ENCODE measurements around the gene FBLN2. TPM values are rescaled to one million over a fixed set of nuclear protein-coding genes. Genes with fewer than 3 reads are reported as not detected.

Gene FBLN2
- polyA plus RNA-seq, 6 donors from 2014 or later: 4.8 to 17.8 (median 8.0) TPM

GRCh38 chr3:13659221-13659969 is 110.5 kb downstream of the FBLN2 start:
- H3K9me3 Mint-ChIP-seq: peaks cover 0 to 4% (median 0%) of the 10 kb centered on the region in 7 donors
- H3K27me3 Mint-ChIP-seq: peaks cover 14 to 42% (median 39%) of the 10 kb centered on the region in 3 donors
- no peaks in the 10 kb centered on the region for H3K36me3 Mint-ChIP-seq
- peaks cover 4 to 16% (median 13%) of the 10 kb centered on the region in 3 donors for H3K4me1 Mint-ChIP-seq
- no peak for ATAC-seq (ENCODE audit: low read depth in 2 of 2)
- DNase-seq: no peak
- H3K27ac Mint-ChIP-seq: no peak overlapping the region
- no peak overlapping the region for H3K4me3 Mint-ChIP-seq

DNA sequence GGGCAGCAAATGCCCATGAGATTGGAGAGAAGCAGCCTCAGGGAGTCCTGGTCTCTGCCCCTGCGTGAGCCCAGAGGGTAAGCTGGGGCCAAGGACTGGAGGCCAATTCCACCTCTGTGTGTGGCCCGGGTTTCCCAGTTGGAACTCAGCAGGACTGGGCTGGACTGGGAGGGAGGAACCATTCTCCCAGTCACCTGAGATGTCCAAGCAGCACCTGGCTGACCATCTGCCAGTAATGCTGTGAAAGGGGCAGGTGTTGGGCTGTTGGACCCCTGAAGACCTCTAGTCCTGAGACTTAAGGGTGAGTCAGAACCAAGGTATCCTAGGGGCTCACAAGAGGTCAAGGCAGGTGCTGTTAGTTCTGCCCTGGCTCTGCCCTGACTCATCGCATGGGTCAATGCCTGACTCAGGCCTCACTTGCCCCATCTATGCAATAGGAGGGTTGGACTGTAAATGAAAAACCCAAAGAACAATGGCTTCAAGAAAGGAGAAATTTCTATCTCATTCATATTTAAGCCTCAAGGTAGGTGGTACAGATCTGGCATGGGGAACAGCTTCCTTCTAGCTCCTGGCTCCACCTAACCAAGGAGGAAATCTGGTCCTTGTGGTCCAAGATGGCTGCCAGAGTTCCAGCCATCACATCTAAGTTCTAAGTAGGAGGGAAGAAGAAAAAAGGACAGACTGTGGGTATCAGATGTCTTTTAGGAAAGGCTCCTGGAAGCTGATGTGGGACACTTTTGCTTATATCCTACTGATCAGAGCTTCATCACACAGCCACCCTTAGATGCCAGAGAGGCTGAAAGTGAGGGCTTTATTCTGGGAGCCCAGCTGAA is 111.3 kb downstream of the FBLN2 start:
- Mint-ChIP-seq H3K4me1 (peaks cover 4 to 16% (median 13%) of the 10 kb centered on the region in 3 donors), H3K27ac (no peak overlapping the region), H3K9me3 (peaks cover 0 to 4% (median 0%) of the 10 kb centered on the region in 7 donors), H3K4me3 (no peak overlapping the region), H3K27me3 (peaks cover 18 to 40% (median 35%) of the 10 kb centered on the region in 3 donors), H3K36me3 (no peaks in the 10 kb centered on the region)
- DNase-seq (no peak), ATAC-seq (ENCODE audit: low read depth in 2 of 2) (no peak)

DNA sequence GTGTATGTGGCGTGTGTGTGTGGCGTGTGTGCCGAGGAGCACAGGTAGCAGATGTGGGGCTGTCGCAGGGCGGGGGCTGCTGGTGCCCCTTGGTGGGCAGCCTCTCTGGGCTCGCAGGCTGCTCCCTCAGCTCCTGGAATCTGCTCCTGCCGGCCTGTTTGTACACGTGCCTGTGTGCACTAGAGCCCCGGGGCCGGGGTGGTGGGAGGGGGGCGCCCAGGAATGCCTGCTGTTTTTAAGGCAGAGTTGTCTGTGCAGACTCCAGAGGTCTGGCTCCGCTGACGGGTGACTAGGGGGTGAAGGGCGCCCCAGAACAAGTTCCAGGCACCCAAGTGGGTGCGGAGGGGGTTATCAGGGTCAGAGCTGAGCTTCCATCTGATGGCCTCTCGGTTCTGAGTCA is 112.2 kb downstream of the FBLN2 start:
- DNase-seq (no peak), ATAC-seq (ENCODE audit: low read depth in 2 of 2) (no peak)
- no peak overlapping the region for H3K4me3 Mint-ChIP-seq
- peaks cover 18 to 32% (median 27%) of the 10 kb centered on the region in 3 donors for H3K27me3 Mint-ChIP-seq
- no peaks in the 10 kb centered on the region for H3K36me3 Mint-ChIP-seq
- peaks cover 0 to 11% (median 10%) of the 10 kb centered on the region in 3 donors for H3K4me1 Mint-ChIP-seq
- H3K9me3 Mint-ChIP-seq: peaks cover 0 to 4% (median 0%) of the 10 kb centered on the region in 7 donors
- no peak overlapping the region for H3K27ac Mint-ChIP-seq

GRCh38 chr3:13662238-13662847 is 113.4 kb downstream of the FBLN2 start:
- ATAC-seq (ENCODE audit: low read depth in 2 of 2) (no peak), DNase-seq (no peak)
- Mint-ChIP-seq H3K27ac (no peak overlapping the region), H3K4me1 (peaks cover 0 to 9% (median 5%) of the 10 kb centered on the region in 3 donors), H3K27me3 (peaks cover 13 to 24% (median 18%) of the 10 kb centered on the region in 3 donors), H3K4me3 (no peak overlapping the region), H3K9me3 (peaks cover 0 to 4% (median 0%) of the 10 kb centered on the region in 7 donors), H3K36me3 (no peaks in the 10 kb centered on the region)

DNA sequence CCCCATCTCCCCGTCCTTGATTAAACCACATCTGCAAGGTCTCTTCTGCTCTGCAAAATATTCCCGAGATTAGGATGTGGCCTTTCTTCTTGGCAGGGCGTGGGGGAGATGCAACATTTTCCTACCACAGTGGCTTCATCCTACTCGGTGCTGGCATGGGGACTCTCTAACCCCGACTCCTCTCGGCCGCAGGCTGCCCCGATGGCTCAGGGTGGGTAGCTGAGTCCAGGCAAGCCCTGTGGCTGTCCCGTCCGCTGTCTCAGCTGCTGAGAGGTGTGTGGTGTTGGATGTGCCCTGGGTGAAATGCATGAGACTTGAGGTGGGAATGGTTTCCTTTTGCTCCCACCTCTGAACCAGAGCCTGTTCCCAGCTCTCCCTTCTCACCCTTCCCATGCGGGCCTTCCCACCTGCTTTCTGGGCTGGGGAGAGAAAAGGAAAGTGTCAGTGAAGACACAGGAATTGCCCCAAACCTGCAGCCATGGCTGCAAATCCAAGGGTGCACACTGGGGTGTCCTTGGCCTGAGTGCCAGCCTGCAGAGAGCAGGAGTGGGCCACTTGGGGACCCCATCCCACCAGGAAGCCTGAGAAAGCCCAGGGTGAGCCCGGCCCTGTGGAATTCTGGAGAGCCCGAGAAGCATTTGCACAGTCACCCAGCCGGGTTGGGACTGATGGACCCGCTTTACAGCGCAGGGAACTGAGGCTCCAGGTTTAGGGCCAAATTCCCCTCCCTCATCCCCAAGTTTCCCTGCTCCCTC is 115.0 kb downstream of the FBLN2 start:
- Mint-ChIP-seq H3K4me3 (no peak overlapping the region), H3K27ac (no peak overlapping the region), H3K9me3 (peaks cover 0 to 4% (median 0%) of the 10 kb centered on the region in 7 donors), H3K36me3 (no peaks in the 10 kb centered on the region), H3K4me1 (no peaks in the 10 kb centered on the region), H3K27me3 (peaks cover 8 to 27% (median 14%) of the 10 kb centered on the region in 3 donors)
- ATAC-seq (ENCODE audit: low read depth in 2 of 2) (no peak), DNase-seq (no peak)

- Mint-ChIP-seq H3K9me3 (peaks cover 0 to 3% (median 0%) of the 10 kb centered on the region in 7 donors), H3K4me3 (no peak overlapping the region), H3K4me1 (no peaks in the 10 kb centered on the region), H3K27ac (no peak overlapping the region), H3K36me3 (no peaks in the 10 kb centered on the region), H3K27me3 (peaks cover 8 to 38% (median 17%) of the 10 kb centered on the region in 3 donors)
- DNase-seq (no peak), ATAC-seq (ENCODE audit: low read depth in 2 of 2) (no peak)
Measured at GRCh38 chr3:13665582-13666226, 116.8 kb downstream of the FBLN2 start.

GRCh38 chr3:13666227-13666619 is 117.3 kb downstream of the FBLN2 start:
- no peaks in the 10 kb centered on the region for H3K4me1 Mint-ChIP-seq
- no peak overlapping the region for H3K27ac Mint-ChIP-seq
- H3K9me3 Mint-ChIP-seq: peaks cover 0 to 3% (median 0%) of the 10 kb centered on the region in 7 donors
- H3K36me3 Mint-ChIP-seq: no peaks in the 10 kb centered on the region
- no peak for DNase-seq
- H3K27me3 Mint-ChIP-seq: peaks cover 8 to 38% (median 17%) of the 10 kb centered on the region in 3 donors
- no peak overlapping the region for H3K4me3 Mint-ChIP-seq
- no peak for ATAC-seq (ENCODE audit: low read depth in 2 of 2)

DNA sequence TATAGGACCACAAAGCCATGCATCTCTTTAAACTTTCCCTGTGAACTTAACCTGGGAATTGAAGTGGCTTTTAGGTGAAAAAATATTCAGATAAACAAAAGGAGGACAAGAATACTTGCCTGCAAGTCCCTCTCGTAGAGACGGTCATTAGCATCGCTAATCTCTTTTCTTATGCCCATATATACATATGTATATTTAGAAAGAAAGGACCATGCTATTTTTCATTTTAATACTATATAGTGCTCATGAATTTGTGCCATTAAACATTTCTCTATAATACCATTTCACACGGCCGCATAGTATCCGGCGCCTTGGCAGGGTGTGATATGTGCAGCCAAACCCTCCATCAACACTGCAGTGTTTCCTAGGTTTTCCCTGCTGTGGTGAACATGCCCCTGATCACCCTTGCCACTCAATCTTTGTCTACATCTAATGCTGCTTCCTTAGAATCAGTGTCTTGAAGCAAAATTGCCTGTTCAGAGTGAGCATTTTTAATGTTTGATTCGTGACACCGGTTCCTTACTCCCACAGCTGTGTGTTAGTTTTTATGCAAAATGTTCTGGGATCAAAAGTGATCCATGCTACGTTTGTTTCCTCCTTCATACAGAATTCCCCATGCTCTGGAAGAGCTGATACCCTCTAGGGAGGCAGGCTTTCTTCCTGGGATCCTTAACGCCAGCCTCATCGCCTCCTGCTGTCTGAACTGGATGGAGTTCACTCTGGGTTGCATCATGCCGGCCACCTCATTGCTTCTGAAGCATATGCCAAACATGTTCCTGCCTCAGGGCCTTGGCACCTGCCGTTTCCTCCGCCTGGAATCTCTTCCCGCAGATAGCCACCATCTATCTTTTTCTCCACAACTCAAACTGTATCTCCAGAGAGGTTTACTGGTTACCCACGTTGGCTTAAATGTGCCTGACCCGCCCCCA is 118.1 kb downstream of the FBLN2 start:
- Mint-ChIP-seq H3K27ac (no peak overlapping the region), H3K4me1 (no peaks in the 10 kb centered on the region), H3K36me3 (no peaks in the 10 kb centered on the region), H3K27me3 (peaks cover 8 to 32% (median 17%) of the 10 kb centered on the region in 3 donors), H3K9me3 (peaks cover 0 to 3% (median 0%) of the 10 kb centered on the region in 7 donors), H3K4me3 (no peak overlapping the region)
- no peak for DNase-seq
- ATAC-seq (ENCODE audit: low read depth in 2 of 2): no peak

GRCh38 chr3:13668136-13668535 is 119.2 kb downstream of the FBLN2 start:
- no peak for ATAC-seq (ENCODE audit: low read depth in 2 of 2)
- Mint-ChIP-seq H3K4me3 (no peak overlapping the region), H3K27me3 (peaks cover 8 to 32% (median 22%) of the 10 kb centered on the region in 3 donors), H3K9me3 (peaks cover 0 to 3% (median 0%) of the 10 kb centered on the region in 7 donors), H3K27ac (no peak overlapping the region), H3K36me3 (no peaks in the 10 kb centered on the region), H3K4me1 (no peaks in the 10 kb centered on the region)
- DNase-seq: no peak

GRCh38 chr3:13669457-13669856 is 120.5 kb downstream of the FBLN2 start:
- peaks cover 12 to 38% (median 23%) of the 10 kb centered on the region in 3 donors for H3K27me3 Mint-ChIP-seq
- no peak for ATAC-seq (ENCODE audit: low read depth in 2 of 2)
- H3K4me3 Mint-ChIP-seq: no peak overlapping the region
- no peaks in the 10 kb centered on the region for H3K36me3 Mint-ChIP-seq
- DNase-seq: no peak
- H3K27ac Mint-ChIP-seq: no peak overlapping the region
- H3K4me1 Mint-ChIP-seq: no peaks in the 10 kb centered on the region
- H3K9me3 Mint-ChIP-seq: peaks cover 0 to 3% (median 0%) of the 10 kb centered on the region in 7 donors

DNA sequence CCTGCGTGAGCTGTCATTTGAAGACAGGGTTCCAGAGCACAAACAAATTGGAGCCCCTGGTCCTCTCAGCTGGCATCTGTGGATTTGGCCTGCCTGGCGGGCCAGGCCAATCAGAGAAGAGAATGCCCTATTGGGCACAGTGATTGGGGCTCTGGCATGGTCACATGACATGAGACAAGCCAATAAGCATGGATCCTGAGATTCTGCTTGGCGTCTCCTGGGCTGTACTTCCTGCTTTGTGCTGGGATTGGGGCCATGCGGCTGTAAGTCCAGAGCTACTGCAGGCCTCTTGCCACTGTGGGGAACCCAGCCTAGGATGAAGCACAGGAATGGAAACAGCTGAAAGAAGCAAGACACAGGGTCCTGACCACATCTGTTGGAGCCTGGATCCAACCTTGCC is 121.4 kb downstream of the FBLN2 start:
- DNase-seq: no peak
- Mint-ChIP-seq H3K27ac (no peak overlapping the region), H3K36me3 (no peaks in the 10 kb centered on the region), H3K4me3 (no peak overlapping the region), H3K9me3 (peaks cover 0 to 3% (median 0%) of the 10 kb centered on the region in 7 donors), H3K4me1 (no peaks in the 10 kb centered on the region), H3K27me3 (peaks cover 8 to 46% (median 24%) of the 10 kb centered on the region in 3 donors)
- no peak for ATAC-seq (ENCODE audit: low read depth in 2 of 2)
